GM18861 (cell line): Measurements from ENCODE around the gene TEX14.
"Not testable (repeated sequence)": the region's sequence is repeated elsewhere in the genome, so short reads cannot be mapped to it uniquely, and the experiment has no call there.

ENCODE experiments used
- ATAC-seq: cut with Tn5 transposase; IDR thresholded peaks from one replicate; pipeline ENCODE4 v1.9.1; 2021; ENCODE audit not compliant: unreplicated experiment

Gene TEX14

GRCh38 chr17:58690033-58690432 lies 1.8 kb downstream of the TEX14 start:
- ATAC-seq: not testable (repeated sequence)

DNA sequence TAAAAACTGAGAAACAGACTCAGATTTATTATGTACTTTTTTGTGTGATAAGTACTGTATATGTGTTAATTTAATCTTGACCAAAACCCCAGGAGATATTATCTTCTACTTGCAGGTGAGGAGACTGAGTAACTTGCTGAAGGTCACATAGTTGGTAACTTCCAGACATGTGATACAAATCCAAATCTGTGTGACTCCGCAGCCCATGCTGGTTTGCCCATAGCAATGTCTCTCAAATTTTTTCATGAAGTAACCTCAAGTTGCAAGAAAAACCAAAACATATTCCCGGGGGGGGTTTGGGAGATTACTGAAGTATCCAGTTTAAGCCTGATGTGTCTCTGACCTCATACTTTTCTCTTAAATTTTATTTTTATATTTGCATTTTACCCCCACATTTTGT lies 3.3 kb downstream of the TEX14 start:
- no peak for ATAC-seq

DNA sequence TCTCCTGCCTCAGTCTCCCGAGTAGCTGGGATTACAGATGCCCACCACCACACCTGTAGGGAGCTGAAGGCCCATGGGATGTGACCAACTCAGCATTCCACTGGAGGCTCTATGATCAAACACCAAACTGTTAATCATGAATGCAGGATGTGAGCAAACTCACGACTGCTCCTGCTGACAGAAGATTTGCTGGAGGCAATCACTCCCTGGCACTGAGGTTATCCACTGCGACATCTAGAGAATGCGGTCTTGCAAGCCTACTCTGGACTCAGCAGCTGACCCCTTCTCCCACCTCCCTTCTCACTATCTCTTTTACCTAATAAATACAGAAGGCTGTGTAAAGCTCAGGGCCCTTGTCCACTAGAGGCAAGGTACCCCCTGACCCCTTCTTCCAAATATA lies 4.9 kb downstream of the TEX14 start:
- ATAC-seq: no peak

GRCh38 chr17:58684462-58684861 lies 7.4 kb downstream of the TEX14 start:
- not testable (repeated sequence) for ATAC-seq

GRCh38 chr17:58684003-58684402 lies 7.8 kb downstream of the TEX14 start:
- no peak for ATAC-seq

DNA sequence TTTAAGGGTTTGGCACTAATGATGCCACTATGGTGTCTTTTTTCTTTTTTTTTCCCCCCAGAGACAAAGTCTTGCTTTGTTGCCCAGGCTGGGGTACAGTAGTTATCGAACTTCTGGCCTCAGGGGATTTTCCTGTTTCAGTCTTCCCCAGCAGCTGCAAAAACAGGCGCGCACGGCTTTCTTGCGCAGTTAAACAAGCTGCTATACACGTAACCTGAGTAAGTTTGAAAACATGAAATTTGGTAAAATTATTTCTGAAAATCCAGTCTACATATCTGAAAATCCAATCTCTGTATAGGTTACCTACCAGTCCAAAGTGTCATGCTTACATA lies 11.8 kb downstream of the TEX14 start:
- ATAC-seq: no peak

- no peak for ATAC-seq
These were observed 12.4 kb downstream of the TEX14 start for GRCh38 chr17:58679263-58680037.

GRCh38 chr17:58678287-58678686 lies 13.6 kb downstream of the TEX14 start:
- not testable (repeated sequence) for ATAC-seq

GRCh38 chr17:58677194-58677880 lies 14.5 kb downstream of the TEX14 start:
- no peak for ATAC-seq

DNA sequence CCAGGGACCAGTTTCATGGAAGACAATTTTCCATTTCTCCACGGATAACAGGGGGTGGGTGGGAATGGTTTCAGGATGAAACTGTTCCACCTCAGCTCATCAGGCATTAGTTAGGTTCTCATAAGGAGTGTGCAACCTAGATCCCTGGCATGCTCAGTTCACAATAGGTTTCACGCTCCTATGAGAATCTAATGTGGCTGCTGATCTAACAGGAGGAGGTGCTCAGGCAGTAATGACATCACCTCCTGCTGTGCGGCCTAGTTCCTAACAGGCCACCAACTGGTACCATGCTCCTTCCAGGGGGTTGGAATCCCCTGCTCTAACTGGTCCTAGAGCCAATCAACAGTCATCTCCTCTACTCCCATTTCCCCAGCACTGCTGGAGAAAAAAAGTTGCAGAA lies 19.9 kb downstream of the TEX14 start:
- ATAC-seq: no peak

- no peak for ATAC-seq
These were observed 22.0 kb downstream of the TEX14 start for GRCh38 chr17:58669853-58670252.

- no peak for ATAC-seq
These were observed 23.3 kb downstream of the TEX14 start for GRCh38 chr17:58668598-58668935.

DNA sequence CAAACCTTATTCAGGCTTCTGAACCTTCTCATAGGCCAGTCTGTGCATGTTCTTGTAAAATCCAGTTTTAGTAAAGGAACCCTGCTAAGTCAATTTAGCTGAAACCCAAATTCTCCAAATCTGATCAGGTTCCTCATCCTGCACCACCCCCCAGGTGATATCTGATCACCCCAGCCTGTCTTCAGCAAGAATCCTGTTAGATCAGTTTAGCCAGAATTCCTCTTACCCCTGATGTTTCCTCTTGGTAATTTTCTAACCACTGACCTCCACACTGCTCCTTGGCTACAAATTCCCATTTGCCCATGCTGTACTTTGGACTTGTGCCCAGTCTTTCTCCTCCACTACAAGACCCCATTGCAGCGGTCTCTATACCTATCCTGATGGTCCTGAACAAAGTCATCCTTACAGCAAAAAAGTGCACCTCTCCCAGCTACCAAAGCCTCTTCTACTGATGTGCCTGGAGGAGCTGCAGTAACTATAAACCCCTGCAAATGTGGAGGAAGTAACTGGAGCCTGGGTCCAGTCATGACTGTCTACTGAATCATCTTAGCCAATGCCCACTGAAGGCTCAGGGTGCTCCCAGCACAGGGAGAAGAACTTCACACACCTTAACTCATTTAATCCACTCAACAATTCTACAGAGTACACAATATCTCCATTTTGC lies 23.8 kb downstream of the TEX14 start:
- ATAC-seq: no peak

DNA sequence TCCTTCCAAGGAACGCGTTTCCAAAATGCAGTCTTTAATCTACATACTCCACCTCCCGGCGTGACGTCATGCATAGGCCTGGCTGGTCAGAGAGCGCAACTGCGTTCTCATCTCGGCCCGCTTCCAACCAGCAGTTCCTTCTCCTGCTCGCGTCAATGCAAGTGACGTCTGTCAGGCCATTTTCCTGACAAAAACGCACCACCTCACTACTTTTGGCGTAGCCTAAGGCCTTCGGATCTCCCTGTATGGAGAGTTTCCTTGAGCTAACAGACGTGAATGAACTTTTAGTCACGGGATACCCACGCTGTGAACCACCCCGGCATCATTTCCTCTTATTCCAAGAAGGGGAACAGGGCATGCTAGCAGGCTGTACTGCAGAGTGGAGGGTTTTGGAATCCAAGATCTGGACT lies 25.0 kb downstream of the TEX14 start:
- ATAC-seq: no peak

DNA sequence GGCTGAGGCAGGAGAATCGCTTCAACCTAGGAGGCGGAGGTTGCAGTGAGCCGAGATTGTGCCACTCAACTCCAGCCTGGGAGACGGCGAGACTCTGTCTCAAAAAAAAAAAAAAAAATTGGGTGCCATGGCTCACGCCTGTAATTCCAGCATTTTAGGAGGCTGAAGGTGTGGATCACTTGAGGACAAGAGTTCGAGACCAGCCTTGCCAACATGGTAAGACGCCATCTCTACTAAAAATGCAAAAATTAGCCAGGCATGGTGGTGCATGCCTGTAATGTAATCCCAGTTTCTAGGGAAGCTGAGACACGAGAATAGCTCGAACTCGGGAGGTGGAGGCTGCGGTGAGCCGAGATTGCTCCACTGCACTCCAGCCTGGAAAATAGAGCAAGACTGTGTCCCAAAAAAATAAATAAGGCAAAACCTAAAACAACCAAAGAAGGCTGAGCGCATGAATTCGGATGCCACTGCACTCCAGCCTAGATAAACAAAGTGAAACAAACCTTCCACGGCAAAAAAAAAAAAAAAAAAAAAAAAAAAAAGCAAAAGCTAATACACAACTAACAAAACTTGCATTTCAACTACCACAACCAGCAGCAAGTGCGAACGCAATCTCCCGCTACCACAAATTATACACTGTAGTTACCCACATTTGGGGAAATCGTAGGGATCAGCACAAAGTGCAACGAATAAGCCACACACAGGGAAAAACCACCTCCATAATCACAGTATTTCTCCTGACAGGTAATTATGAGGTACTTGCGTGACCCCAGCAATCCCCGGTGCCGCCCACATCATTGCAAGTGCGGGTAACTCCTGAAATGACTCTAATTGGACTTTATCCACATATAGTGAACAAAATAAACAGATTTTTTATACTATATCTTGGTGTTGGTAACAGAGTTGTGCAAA lies 25.6 kb downstream of the TEX14 start:
- ATAC-seq: no peak

DNA sequence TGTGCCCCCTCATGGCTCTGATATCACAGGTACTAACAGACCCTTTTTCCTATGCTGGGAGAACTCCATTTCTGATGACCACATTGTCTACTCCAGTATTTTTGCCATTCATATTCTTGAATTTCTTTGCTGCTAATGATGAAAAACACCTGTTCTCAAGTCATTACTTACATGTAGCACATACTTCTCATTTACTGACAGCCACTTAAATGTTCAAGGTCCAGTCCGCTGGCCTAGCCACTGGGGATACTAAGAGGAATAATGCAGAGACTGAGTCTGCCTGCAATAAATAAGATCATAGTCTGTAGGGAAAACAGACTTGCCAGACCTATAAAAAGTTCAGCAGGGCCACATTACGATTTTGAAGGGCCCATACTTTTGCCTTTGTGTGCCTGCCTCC lies 27.5 kb downstream of the TEX14 start:
- ATAC-seq: no peak

GRCh38 chr17:58661499-58661898 lies 30.3 kb downstream of the TEX14 start:
- no peak for ATAC-seq

- no peak for ATAC-seq
These were observed 31.2 kb downstream of the TEX14 start for GRCh38 chr17:58660621-58661020.

- ATAC-seq: not testable (repeated sequence)
These were observed 32.1 kb downstream of the TEX14 start for GRCh38 chr17:58659714-58660084.

DNA sequence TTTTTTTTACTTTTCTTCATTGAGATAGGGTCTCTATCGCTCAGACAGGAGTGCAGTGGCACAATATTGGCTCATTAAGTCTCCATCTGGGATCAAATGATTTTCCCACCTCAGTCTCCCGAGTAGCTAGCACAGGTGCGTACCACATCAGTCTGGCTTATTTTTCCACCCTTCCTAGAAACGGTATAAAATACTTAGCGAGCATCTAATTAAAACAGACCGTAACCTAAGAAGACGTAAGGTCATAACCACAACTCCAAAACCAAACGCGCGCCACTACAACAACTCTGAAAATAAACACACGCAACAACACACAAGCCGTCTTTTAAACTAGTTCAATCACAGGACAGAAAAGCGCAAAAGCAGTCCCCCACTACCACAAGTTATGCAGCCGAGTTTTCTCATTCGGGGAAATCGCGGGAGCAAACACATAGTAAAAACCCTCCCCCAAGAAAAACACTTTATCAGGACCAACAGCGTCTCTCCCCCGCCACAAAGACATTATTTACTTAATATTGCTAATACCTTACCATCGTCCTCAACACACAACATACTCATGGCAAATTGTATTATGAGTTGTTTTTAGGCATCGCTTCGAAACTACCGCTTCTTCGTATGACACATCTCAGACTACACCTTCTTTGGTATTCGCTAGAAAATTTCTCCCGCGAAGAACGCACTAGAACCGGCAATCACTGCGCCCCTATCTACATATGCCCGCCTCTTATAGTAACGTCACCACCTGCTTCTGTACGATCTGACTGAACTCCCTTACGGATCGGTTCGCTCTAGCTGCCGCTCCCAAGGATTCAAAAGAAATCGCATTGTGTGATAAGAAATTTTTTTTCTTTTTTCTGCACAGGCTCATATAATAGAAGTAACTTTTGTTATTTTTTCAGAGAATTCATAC lies 32.8 kb downstream of the TEX14 start:
- ATAC-seq: peak; percentile 50
